K562 (cell line): Measurements from ENCODE around the gene ATCAY. TPM values are rescaled to one million over a fixed set of nuclear protein-coding genes. Genes with fewer than 3 reads are reported as not detected.

Experiments
- ATAC-seq: fragments of 200-7000 bp; cut with Tn5 transposase; 3 replicates; pipeline ENCODE4 v1.9.1; 2020; ENCODE audit warnings: moderate library complexity
- BruUV-seq: library from RNA; stranded (reverse); fragments of 400-500 nt; replicated peaks from 2 replicates; lab custom pipeline; 2021; lab: Mats Ljungman, UMichigan
- CTCF ChIA-PET: fragments of 300-600 bp; formaldehyde crosslinking; extraction: SDS; loops from one replicate; lab custom pipeline; 2021; ENCODE audit warnings: low intra/inter-chr PET ratio; lab: Yijun Ruan, JAX
- POLR2A ChIA-PET: fragments of 300-600, 350-650 bp; sonication (Branson Sonifier 250); formaldehyde crosslinking; extraction: SDS; loops from one replicate; lab custom pipeline; 2021; ENCODE audit warnings: antibody characterized with exemption, inconsistent platforms; lab: Yijun Ruan, JAX
- DNase-seq, 4 experiments: peaks; one replicate each; pipeline versions ENCODE4 v3.0.0 to v3.0.0-alpha.2; 2011 to 2018; ENCODE audit warnings: low spot score in 3 of 4, mixed read lengths in 3 of 4; ENCODE audit errors: extremely low read depth in 1 of 4
- FAIRE-seq: peaks from 2 replicates; lab custom pipeline; 2011; peaks lifted over from hg19 to GRCh38; lab: Jason Lieb, UNC
- H2AFZ ChIP-seq: 2 replicates; pipeline ENCODE4 v1.6.0; 2011; ENCODE audit warnings: low read depth, low read length, control low read depth, inconsistent platforms
- H3K27ac ChIP-seq: fragments of 200-600 bp; 3 replicates; pipeline ENCODE4 v1.8.0; 2011; ENCODE audit warnings: low read depth, mild to moderate bottlenecking, control low read depth, inconsistent platforms, low read length, moderate library complexity, mixed read lengths; ENCODE audit errors: extremely low read depth
- H3K27me3 ChIP-seq, 2 experiments: fragments of 300-600 bp in 1 of 2; 2 replicates in 1 of 2; 3 replicates in 1 of 2; pipeline versions ENCODE4 v1.6.0 to v1.8.0; 2011; ENCODE audit warnings: inconsistent platforms in 2 of 2, low read length in 2 of 2, mild to moderate bottlenecking in 1 of 2, mixed read lengths in 1 of 2, moderate library complexity in 1 of 2; ENCODE audit not compliant: control insufficient read depth in 2 of 2, insufficient read depth in 2 of 2
- H3K36me3 ChIP-seq: fragments of 300-600 bp; 3 replicates; pipeline ENCODE4 v1.8.0; 2011; ENCODE audit warnings: mild to moderate bottlenecking, low read length, inconsistent platforms; ENCODE audit not compliant: control insufficient read depth, insufficient read depth
- H3K4me1 ChIP-seq, 2 experiments: fragments of 200-600 bp in 1 of 2; replicated peaks in 1 of 2; 2 replicates in 1 of 2; 3 replicates in 1 of 2; pipeline versions ENCODE4 v1.5.1 to v1.8.0; 2011; ENCODE audit warnings: inconsistent platforms in 2 of 2, low read length in 2 of 2, mild to moderate bottlenecking in 1 of 2, mixed read lengths in 1 of 2, moderate library complexity in 1 of 2; ENCODE audit not compliant: control insufficient read depth in 2 of 2, insufficient read depth in 2 of 2
- H3K4me2 ChIP-seq: 2 replicates; pipeline ENCODE4 v1.6.1; 2011; ENCODE audit warnings: low read length, control low read depth, inconsistent platforms, mixed read lengths; ENCODE audit not compliant: insufficient read depth
- H3K4me3 ChIP-seq: fragments of 200-600 bp; sonication (generic), shearing (Covaris generic); 2 replicates; pipeline ENCODE4 v1.5.1; 2016; ENCODE audit warnings: control low read depth, inconsistent platforms
- H3K79me2 ChIP-seq: fragments of 200-600 bp; 3 replicates; pipeline ENCODE4 v1.8.0; 2011; ENCODE audit warnings: low read length, inconsistent platforms; ENCODE audit not compliant: control insufficient read depth, insufficient read depth
- H3K9ac ChIP-seq, 2 experiments: 2 replicates each; pipeline versions ENCODE4 v1.6.0 to v1.6.1; 2011; ENCODE audit warnings: low read depth in 2 of 2, low read length in 2 of 2, control low read depth in 1 of 2, inconsistent platforms in 1 of 2, mild to moderate bottlenecking in 1 of 2, mixed read lengths in 1 of 2; ENCODE audit not compliant: insufficient read depth in 1 of 2
- H3K9me1 ChIP-seq: one replicate; pipeline ENCODE4 v1.6.0; 2011; ENCODE audit warnings: inconsistent platforms, mild to moderate bottlenecking, low read length, moderate library complexity; ENCODE audit not compliant: control insufficient read depth, insufficient read depth
- H3K9me3 ChIP-seq: replicated peaks from 2 replicates; pipeline ENCODE4 v1.5.1; 2011; ENCODE audit warnings: low read depth, low read length, inconsistent platforms; ENCODE audit not compliant: control insufficient read depth, insufficient read depth
- H4K20me1 ChIP-seq: replicated peaks from 2 replicates; pipeline ENCODE4 v1.6.1; 2011; ENCODE audit warnings: low read length, inconsistent platforms, mixed read lengths; ENCODE audit not compliant: control insufficient read depth, insufficient read depth
- ADNP ChIP-seq: fragments of 200-800 bp; sonication (Bioruptor generic); IDR thresholded peaks from 2 replicates; pipeline ENCODE4 v1.6.1; 2016; ENCODE audit warnings: missing genetic modification characterization, missing compliant biosample characterization
- BCLAF1 ChIP-seq, 2 experiments: fragments of 450-650 bp in 1 of 2; IDR thresholded peaks; 2 replicates each; pipeline ENCODE4 v1.6.1; 2011 to 2017; ENCODE audit warnings: low read depth in 2 of 2, antibody characterized with exemption in 1 of 2, borderline replicate concordance in 1 of 2, low read length in 1 of 2, mild to moderate bottlenecking in 1 of 2, mixed read lengths in 1 of 2; ENCODE audit not compliant: control insufficient read depth in 1 of 2
- BCOR ChIP-seq: fragments of 450-650 bp; IDR thresholded peaks from 2 replicates; pipeline ENCODE4 v1.6.1; 2016
- CBX3 ChIP-seq, 2 experiments: IDR thresholded peaks; 1 replicate in 1 of 2; 2 replicates in 1 of 2; pipeline ENCODE4 v1.6.1; 2012; ENCODE audit warnings: inconsistent platforms in 2 of 2, low read length in 2 of 2, borderline replicate concordance in 1 of 2, control low read depth in 1 of 2
- CHD4 ChIP-seq: fragments of 200-600 bp; sonication (generic); IDR thresholded peaks from 3 replicates; pipeline ENCODE4 v1.6.1; 2012; ENCODE audit warnings: low read depth, mild to moderate bottlenecking, mixed read lengths, low read length, inconsistent platforms; ENCODE audit not compliant: insufficient read depth, insufficient replicate concordance, poor library complexity, severe bottlenecking
- E2F4 ChIP-seq: sonication (generic); formaldehyde crosslinking; IDR thresholded peaks from 2 replicates; pipeline ENCODE4 v1.8.0; 2022; ENCODE audit warnings: mild to moderate bottlenecking, low read depth, missing genetic modification reagents
- KDM1A ChIP-seq, 2 experiments: fragments of 450-650 bp; IDR thresholded peaks; 2 replicates each; pipeline ENCODE4 v1.6.1; 2016; ENCODE audit warnings: mild to moderate bottlenecking in 2 of 2
- MCM5 ChIP-seq: fragments of 450-650 bp; IDR thresholded peaks from 2 replicates; pipeline ENCODE4 v1.6.1; 2016; ENCODE audit warnings: low read depth
- OTX1 ChIP-seq: fragments of 450-650 bp; formaldehyde crosslinking; IDR thresholded peaks from 2 replicates; pipeline ENCODE4 v1.4.0; 2022; ENCODE audit warnings: mild to moderate bottlenecking
- RBM25 ChIP-seq: fragments of 200-400 bp; formaldehyde crosslinking; IDR thresholded peaks from 2 replicates; pipeline ENCODE4 v1.6.1; 2018; ENCODE audit warnings: low read length, low read depth, moderate library complexity; ENCODE audit not compliant: severe bottlenecking
- SMARCA5 ChIP-seq: fragments of 450-650 bp; IDR thresholded peaks from 2 replicates; pipeline ENCODE4 v1.6.1; 2016
- TRIM24 ChIP-seq, 2 experiments: fragments of 450-650 bp; IDR thresholded peaks; 2 replicates each; pipeline ENCODE4 v1.6.1; 2016
- TRIM28 ChIP-seq: fragments of 450-650 bp; IDR thresholded peaks from 2 replicates; pipeline ENCODE4 v1.6.1; 2017
- ZBTB17 ChIP-seq: fragments of 450-650 bp; formaldehyde crosslinking; IDR thresholded peaks from 2 replicates; pipeline ENCODE4 v1.4.0; 2020; ENCODE audit warnings: mild to moderate bottlenecking
- ZNF121 ChIP-seq: sonication (generic); formaldehyde crosslinking; conservative IDR thresholded peaks from 2 replicates; pipeline ENCODE4 v1.8.0; 2022; ENCODE audit warnings: missing genetic modification reagents
- ZNF23 ChIP-seq: fragments of 250-450 bp; sonication (Bioruptor Pico); IDR thresholded peaks from 2 replicates; pipeline ENCODE4 v1.4.0; 2020; ENCODE audit warnings: mild to moderate bottlenecking
- ZNF408 ChIP-seq: fragments of 250-450 bp; sonication (Bioruptor Pico); IDR thresholded peaks from 2 replicates; pipeline ENCODE4 v1.4.0; 2020; ENCODE audit warnings: low read depth, mild to moderate bottlenecking, moderate library complexity
- ZNF512 ChIP-seq: IDR thresholded peaks from 2 replicates; pipeline ENCODE4 v1.6.1; 2016; ENCODE audit warnings: missing genetic modification characterization, missing compliant biosample characterization
- ZNF551 ChIP-seq: fragments of 250-450 bp; sonication (Bioruptor Pico); IDR thresholded peaks from 2 replicates; pipeline ENCODE4 v1.5.0; 2021; ENCODE audit warnings: mild to moderate bottlenecking, moderate library complexity
- WGBS: fragments of 100-300 bp; shearing (Covaris generic); methylation state at CpG from one replicate; pipeline ENCODE4 v1.1.6; 2016; ENCODE audit warnings: low coverage, mixed read lengths; ENCODE audit not compliant: insufficient coverage; ENCODE audit errors: missing lambda C conversion rate; 5-methylcytosine and 5-hydroxymethylcytosine counted together
- in situ Hi-C: fragments of 300-500 bp; cut with MboI; formaldehyde crosslinking; loops from 4 replicates; pipeline ENCODE4 v1.15.0; 2018; ENCODE audit warnings: inconsistent platforms, mixed read lengths
- intact Hi-C: fragments of 100-400 bp; cut with micrococcal nuclease; formaldehyde crosslinking; loops from 2 replicates; pipeline ENCODE4 v1.14.2; 2022
- polyA plus RNA-seq, 8 experiments: library from polyadenylated mRNA; depleted of rRNA in 4 of 8; stranded (reverse) in 5 of 8; unstranded in 3 of 8; fragments of >200 nt; fragmentation: Nextera tagmentation in 2 of 8; fragmentation: Illumina TruSeq in 1 of 8; extraction: Ambion mirVana in 2 of 8; extraction: Trizol in 1 of 8; gene quantifications; 2 replicates each; pipeline versions ENCODE4 v1.2.1 to v1.2.3, GENCODE V29; 2011 to 2014; ENCODE audit warnings: inconsistent platforms in 1 of 8, missing spikeins in 1 of 8
- total RNA-seq, 7 experiments: library from RNA; depleted of rRNA in 6 of 7; stranded (reverse); fragments of >200 nt in 6 of 7; fragmentation: Illumina TruSeq in 2 of 7; extraction: Trizol in 2 of 7; gene quantifications; 2 replicates each; pipeline versions ENCODE4 v1.2.1 to v1.2.3, GENCODE V29; 2011 to 2021; ENCODE audit warnings: low replicate concordance in 1 of 7

Gene ATCAY
- total and polyA plus RNA-seq, 9 of the 15 experiments (the other 6 are each of a cell fraction or from before 2014, with no cell fraction given), result not detected

- no peaks in the 10 kb centered on the region for H3K36me3 ChIP-seq
- in situ Hi-C loops (no loop called here), intact Hi-C loops (no loop called here)
- DNase-seq (no peak), ATAC-seq (no peak), FAIRE-seq (no peak)
- peaks cover 10% of the 10 kb centered on the region for H3K9me3 ChIP-seq
- H2AFZ ChIP-seq, result no peak overlapping the region
- POLR2A ChIA-PET, result no interaction called here
- no peaks in the 10 kb centered on the region; a peak in 1 of 5 replicates for H3K4me1 ChIP-seq
- H3K79me2 ChIP-seq, result no peaks in the 10 kb centered on the region
- H3K27me3 ChIP-seq, result peaks cover 1 to 18% of the 10 kb centered on the region in 2 experiments; a peak in 3 of 5 replicates
- BruUV-seq, result no TSS peak
- no peak overlapping the region for H3K4me3 ChIP-seq
- no peak overlapping the region for H3K4me2 ChIP-seq
- H3K27ac ChIP-seq, result no peak overlapping the region
- WGBS, result 42% methylated on average over 8 of the region's 8 CpGs
- no peak overlapping the region for H3K9ac ChIP-seq
- CTCF ChIA-PET, result no interaction called here
- no peaks in the 10 kb centered on the region for H4K20me1 ChIP-seq
- no peaks in the 10 kb centered on the region for H3K9me1 ChIP-seq
- TF ChIP-seq CHD4 (peak; percentile 82), ZBTB17 (no peak), ZNF121 (CRISPR knock-in tag) (peak; percentile 17; the same call in 1 of the 2 replicates), ZNF23 (CRISPR knock-in tag) (no peak), ZNF408 (CRISPR knock-in tag) (no peak), OTX1 (CRISPR knock-in tag) (no peak), TRIM28 (peak; percentile 65; the same call in 1 of the 2 replicates), ZNF512 (tag) (no peak), MCM5 (no peak), KDM1A (IDR thresholded peaks at IDR 0.05) (peak; percentile 63 to 74), ZNF551 (CRISPR knock-in tag) (no peak), BCLAF1 (IDR thresholded peaks at IDR 0.05; ENCODE audit: borderline replicate concordance in 1 of 2, control insufficient read depth in 1 of 2, low read depth in 2 of 2, low read length in 1 of 2) (no peak), E2F4 (CRISPR knock-in tag) (no peak), RBM25 (peak; percentile 78), BCOR (peak; percentile 91), CBX3 (IDR thresholded peaks at IDR 0.05; ENCODE audit: borderline replicate concordance in 1 of 2, low read length in 2 of 2) (peak in 1 of 2 experiments; percentile 89; a peak in 2 of 3 replicates), SMARCA5 (0 out of 2 replicates have a peak, but pooled peaks have one; percentile 24), TRIM24 (IDR thresholded peaks at IDR 0.05) (0 out of 4 replicates have a peak, but pooled peaks of 1 of the 2 experiments have one; percentile 18), ADNP (tag) (peak; percentile 70)
These were observed 39.3 kb downstream of the ATCAY start for GRCh38 chr19:3919793-3920192.
